Keratinocyte (primary cell): Measurements from ENCODE around the gene PGLYRP1. TPM values are rescaled to one million over a fixed set of nuclear protein-coding genes. Genes with fewer than 3 reads are reported as not detected.

Experiments used
- DNase-seq: peaks from one replicate; pipeline ENCODE4 v3.0.0-alpha.2; 2011; ENCODE audit warnings: low read depth, missing footprints, low spot score
- FAIRE-seq: peaks from 2 replicates; lab custom pipeline; 2011; peaks lifted over from hg19 to GRCh38; lab: Jason Lieb, UNC
- H2AFZ ChIP-seq: 2 replicates; pipeline ENCODE4 v1.6.0; 2012; ENCODE audit warnings: low read length, control low read depth, inconsistent platforms; ENCODE audit not compliant: control insufficient read depth
- H3K27ac ChIP-seq: 2 replicates; pipeline ENCODE4 v1.5.1; 2011; ENCODE audit warnings: low read length; ENCODE audit not compliant: control insufficient read depth, insufficient read depth
- H3K27me3 ChIP-seq: 3 replicates; pipeline ENCODE4 v1.6.0; 2011; ENCODE audit warnings: low read length; ENCODE audit not compliant: control insufficient read depth, insufficient read depth; ENCODE audit errors: extremely low read depth
- H3K36me3 ChIP-seq, 2 experiments: 2 replicates in 1 of 2; 3 replicates in 1 of 2; pipeline ENCODE4 v1.5.1; 2011; ENCODE audit warnings: low read length in 2 of 2, mild to moderate bottlenecking in 1 of 2; ENCODE audit not compliant: control insufficient read depth in 2 of 2, insufficient read depth in 2 of 2; ENCODE audit errors: extremely low read depth in 1 of 2
- H3K4me1 ChIP-seq: 3 replicates; pipeline ENCODE4 v1.5.1; 2011; ENCODE audit warnings: low read length; ENCODE audit not compliant: control insufficient read depth, insufficient read depth; ENCODE audit errors: extremely low read depth
- H3K4me2 ChIP-seq: 3 replicates; pipeline ENCODE4 v1.6.0; 2011; ENCODE audit warnings: low read depth, low read length; ENCODE audit not compliant: control insufficient read depth, insufficient read depth; ENCODE audit errors: extremely low read depth
- H3K4me3 ChIP-seq, 3 experiments: fragments of 200-600 bp in 1 of 3; sonication (generic) in 1 of 3; 2 replicates in 2 of 3; 3 replicates in 1 of 3; pipeline ENCODE4 v1.5.1; 2011 to 2016; ENCODE audit warnings: low read length in 3 of 3, mild to moderate bottlenecking in 3 of 3, control low read depth in 2 of 3, inconsistent platforms in 1 of 3, low read depth in 1 of 3, mixed read lengths in 1 of 3, mixed run types in 1 of 3, moderate library complexity in 1 of 3; ENCODE audit not compliant: control insufficient read depth in 2 of 3, insufficient read depth in 2 of 3; ENCODE audit errors: extremely low read depth in 1 of 3
- H3K79me2 ChIP-seq: 2 replicates; pipeline ENCODE4 v1.6.0; 2012; ENCODE audit warnings: low read length; ENCODE audit not compliant: control insufficient read depth, insufficient read depth
- H3K9ac ChIP-seq: 3 replicates; pipeline ENCODE4 v1.6.0; 2011; ENCODE audit warnings: low read length; ENCODE audit not compliant: control insufficient read depth, insufficient read depth; ENCODE audit errors: extremely low read depth
- H3K9me1 ChIP-seq: 3 replicates; pipeline ENCODE4 v1.6.0; 2011; ENCODE audit warnings: low read length; ENCODE audit not compliant: control insufficient read depth, insufficient read depth; ENCODE audit errors: extremely low read depth
- H3K9me3 ChIP-seq: 2 replicates; pipeline ENCODE4 v1.5.1; 2012; ENCODE audit warnings: low read depth, low read length; ENCODE audit not compliant: control insufficient read depth
- H4K20me1 ChIP-seq: 3 replicates; pipeline ENCODE4 v1.6.0; 2011; ENCODE audit warnings: low read length; ENCODE audit not compliant: control insufficient read depth, insufficient read depth; ENCODE audit errors: extremely low read depth
- EZH2 ChIP-seq: IDR thresholded peaks from one replicate; pipeline ENCODE4 v1.6.1; 2012; ENCODE audit warnings: inconsistent platforms, mild to moderate bottlenecking, low read length, moderate library complexity
- dilution Hi-C: fragments of 300-500 bp; cut with MboI; formaldehyde crosslinking; loops from one replicate; pipeline ENCODE4 v1.7.0; 2020; ENCODE audit warnings: low sequenced_read_pairs; ENCODE audit not compliant: extremely low pct_ligation_motif_present
- polyA plus RNA-seq, 5 experiments: library from polyadenylated mRNA; depleted of rRNA in 3 of 5; stranded (reverse) in 3 of 5; stranded (forward) in 1 of 5; unstranded in 1 of 5; fragments of >200 nt; gene quantifications; 1 replicate in 1 of 5; 2 replicates in 3 of 5; 3 replicates in 1 of 5; pipeline versions ENCODE4 v1.2.1 to v1.2.3, GENCODE V29; 2011 to 2012; ENCODE audit warnings: missing spikeins in 2 of 5, low read depth in 1 of 5, low replicate concordance in 1 of 5
- TF ChIP-seq, protein P1 (sequence below), 3 experiments: IDR thresholded peaks in 1 of 3; conservative IDR thresholded peaks in 1 of 3; optimal IDR thresholded peaks in 1 of 3; 2 replicates in 2 of 3; 3 replicates in 1 of 3; pipeline versions ENCODE3 to v1.5.1; 2011; ENCODE audit warnings: low read length in 3 of 3, mild to moderate bottlenecking in 3 of 3, moderate library complexity in 2 of 3, control low read depth in 1 of 3, inconsistent platforms in 1 of 3; ENCODE audit not compliant: insufficient read depth in 2 of 3; ENCODE audit errors: extremely low read depth in 1 of 3

The PGLYRP1 gene
- polyA plus RNA-seq, 1 donor (not counting 4 experiments of a cell fraction or from before 2014, with no cell fraction given), result not detected

DNA sequence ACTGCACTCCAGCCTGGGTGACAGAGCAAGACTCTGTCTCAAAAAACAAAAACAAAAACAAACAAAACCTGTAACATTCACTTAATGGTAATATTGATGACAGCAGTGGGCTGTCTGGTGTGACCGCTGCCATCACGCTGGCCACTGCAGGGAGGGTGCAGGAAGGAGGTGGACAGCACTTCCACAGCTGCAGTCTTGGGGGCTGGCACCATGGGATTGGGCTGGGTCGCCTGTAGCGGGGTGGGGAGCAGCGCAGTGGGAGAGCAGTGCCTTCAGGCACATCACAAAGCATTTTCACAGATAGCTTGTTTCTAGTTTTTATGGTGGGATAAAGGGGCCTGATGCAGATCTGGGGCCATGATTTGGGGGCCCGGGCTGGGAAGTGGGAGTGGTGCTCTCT, 12.7 kb upstream of the PGLYRP1 start:
- H3K4me1 ChIP-seq, result peaks cover 2% of the 10 kb centered on the region
- dilution Hi-C loops, result no loop called here

DNA sequence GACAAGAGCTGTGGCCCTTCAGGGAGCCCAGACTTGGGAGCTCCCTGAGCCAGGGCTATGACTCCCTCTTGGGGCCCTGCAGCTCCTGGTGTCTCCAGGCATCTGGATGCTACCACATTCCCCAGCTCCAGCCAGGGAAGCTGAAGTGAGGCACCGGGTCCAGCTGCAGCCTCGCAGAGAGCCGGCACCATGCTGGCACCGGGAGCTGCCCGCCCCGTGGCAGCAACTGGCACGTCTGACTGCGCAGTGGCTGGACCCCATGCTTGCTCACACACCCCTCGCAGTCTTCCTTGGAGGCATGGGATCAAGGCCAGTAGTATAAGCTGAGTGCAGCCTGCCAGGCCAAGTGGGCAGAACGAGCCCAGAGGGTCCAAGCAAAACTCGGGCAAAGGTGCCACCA, 10.5 kb upstream of the PGLYRP1 start:
- Histone ChIP-seq H3K9me3 (peaks cover 3% of the 10 kb centered on the region), H3K79me2 (no peaks in the 10 kb centered on the region), H3K9me1 (no peaks in the 10 kb centered on the region), H2AFZ (no peak overlapping the region), H3K4me2 (no peak overlapping the region), H3K9ac (no peak overlapping the region), H3K4me3 (no peak overlapping the region), H3K36me3 (peaks cover 0 to 1% of the 10 kb centered on the region in 2 experiments), H3K27me3 (peaks cover 40% of the 10 kb centered on the region), H3K4me1 (no peaks in the 10 kb centered on the region), H4K20me1 (peaks cover 3% of the 10 kb centered on the region), H3K27ac (no peak overlapping the region)
- FAIRE-seq (no peak), DNase-seq (no peak)
- dilution Hi-C loops, result no loop called here
- no peak for TF ChIP-seq EZH2
- TF ChIP-seq, protein P1, sequence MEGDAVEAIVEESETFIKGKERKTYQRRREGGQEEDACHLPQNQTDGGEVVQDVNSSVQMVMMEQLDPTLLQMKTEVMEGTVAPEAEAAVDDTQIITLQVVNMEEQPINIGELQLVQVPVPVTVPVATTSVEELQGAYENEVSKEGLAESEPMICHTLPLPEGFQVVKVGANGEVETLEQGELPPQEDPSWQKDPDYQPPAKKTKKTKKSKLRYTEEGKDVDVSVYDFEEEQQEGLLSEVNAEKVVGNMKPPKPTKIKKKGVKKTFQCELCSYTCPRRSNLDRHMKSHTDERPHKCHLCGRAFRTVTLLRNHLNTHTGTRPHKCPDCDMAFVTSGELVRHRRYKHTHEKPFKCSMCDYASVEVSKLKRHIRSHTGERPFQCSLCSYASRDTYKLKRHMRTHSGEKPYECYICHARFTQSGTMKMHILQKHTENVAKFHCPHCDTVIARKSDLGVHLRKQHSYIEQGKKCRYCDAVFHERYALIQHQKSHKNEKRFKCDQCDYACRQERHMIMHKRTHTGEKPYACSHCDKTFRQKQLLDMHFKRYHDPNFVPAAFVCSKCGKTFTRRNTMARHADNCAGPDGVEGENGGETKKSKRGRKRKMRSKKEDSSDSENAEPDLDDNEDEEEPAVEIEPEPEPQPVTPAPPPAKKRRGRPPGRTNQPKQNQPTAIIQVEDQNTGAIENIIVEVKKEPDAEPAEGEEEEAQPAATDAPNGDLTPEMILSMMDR (optimal IDR thresholded peaks at IDR 0.05 in 1 of 3, IDR thresholded peaks at IDR 0.05 in 1 of 3, conservative IDR thresholded peaks at IDR 0.05 in 1 of 3; ENCODE audit: extremely low read depth in 1 of 3, insufficient read depth in 2 of 3, low read length in 3 of 3), result no peak

More for the DNA sequence above, 12.7 kb upstream of the PGLYRP1 start:
- H3K27ac ChIP-seq, result no peak overlapping the region
- peaks cover 5% of the 10 kb centered on the region for H3K9me1 ChIP-seq
- FAIRE-seq (no peak), DNase-seq (no peak)
- H3K9ac ChIP-seq, result no peak overlapping the region
- H3K4me3 ChIP-seq, result no peak overlapping the region
- no peaks in the 10 kb centered on the region for H4K20me1 ChIP-seq
- peaks cover 0 to 1% of the 10 kb centered on the region in 2 experiments for H3K36me3 ChIP-seq
- TF ChIP-seq, protein P1 (optimal IDR thresholded peaks at IDR 0.05 in 1 of 3, IDR thresholded peaks at IDR 0.05 in 1 of 3, conservative IDR thresholded peaks at IDR 0.05 in 1 of 3; ENCODE audit: extremely low read depth in 1 of 3, insufficient read depth in 2 of 3, low read length in 3 of 3), result no peak
- TF ChIP-seq EZH2, result no peak
- no peaks in the 10 kb centered on the region for H3K79me2 ChIP-seq
- peaks cover 3% of the 10 kb centered on the region for H3K9me3 ChIP-seq
- H2AFZ ChIP-seq, result no peak overlapping the region
- no peak overlapping the region for H3K4me2 ChIP-seq
- H3K27me3 ChIP-seq, result peaks cover 47% of the 10 kb centered on the region
